NCI-H2196 treated with DMSO at 0.1 percent for 48 hours (cell line): ENCODE measurements around the gene MAP1LC3B.

Source experiments
- DNase-seq: peaks from one replicate; lab custom pipeline; 2025; ENCODE audit not compliant: unreplicated experiment; lab: John Stamatoyannopoulos, UW

Gene MAP1LC3B

DNA sequence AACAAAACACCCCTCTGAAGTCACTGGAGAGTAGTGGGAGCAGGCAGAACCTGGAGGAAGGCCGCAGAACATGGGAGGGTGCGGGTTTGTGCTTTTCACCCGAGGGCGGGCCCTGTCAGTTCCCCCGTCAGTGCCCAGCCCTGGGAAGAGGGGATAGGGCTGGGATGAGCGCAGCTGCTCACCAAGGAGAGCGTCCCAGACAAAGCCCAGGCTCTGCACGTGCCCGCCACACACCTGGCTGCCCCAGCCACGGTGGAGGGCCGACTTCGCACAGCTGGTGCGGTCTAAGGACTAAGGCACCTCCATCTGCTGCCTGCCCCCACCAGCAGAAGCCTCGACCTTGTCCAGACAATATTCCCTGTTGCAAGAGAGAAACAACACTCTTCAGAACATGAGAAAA, 61.2 kb downstream of the MAP1LC3B start:
- no peak for DNase-seq
